ENCODE results near the gene NT5C3B. TPM values are rescaled to one million over a fixed set of nuclear protein-coding genes. Genes with fewer than 3 reads are reported as not detected.

NT5C3B gene
- total RNA-seq, 2 experiments from 2014 or later, result 0.16 to 12.1 TPM

DNA sequence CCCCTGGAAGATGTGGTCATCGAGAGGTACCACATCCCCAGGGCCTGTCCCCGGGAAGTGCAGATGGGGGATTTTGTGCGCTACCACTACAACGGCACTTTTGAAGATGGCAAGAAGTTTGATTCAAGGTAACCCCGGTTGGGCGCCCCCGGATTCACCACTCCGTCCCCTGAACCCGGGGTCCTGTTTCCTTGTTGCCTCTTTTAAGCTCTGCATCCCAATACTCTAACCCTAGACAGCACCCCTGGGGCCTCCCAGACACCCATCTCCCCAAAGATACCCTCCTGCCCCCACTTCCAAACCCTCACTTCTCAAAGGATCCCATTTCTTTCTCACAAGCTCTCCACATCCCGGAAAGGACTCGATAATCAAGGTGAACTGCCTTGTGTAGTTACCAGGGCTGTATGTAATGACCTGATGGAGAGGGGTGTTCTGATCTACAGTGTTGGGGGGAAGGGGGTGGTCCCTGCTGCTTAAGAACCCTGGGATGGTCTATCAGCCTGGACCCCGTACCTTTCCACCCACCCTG, 22.8 kb downstream of the NT5C3B start:
- no peaks in the 10 kb centered on the region for H4K20me1 ChIP-seq (ENCODE audit: insufficient read depth, low read length)
- no peak overlapping the region for H3K4me2 ChIP-seq (ENCODE audit: low read length)
- DNase-seq (ENCODE audit: low spot score), result no peak
- TF ChIP-seq EZH2phosphoT487 (IDR thresholded peaks at IDR 0.05; ENCODE audit: borderline replicate concordance, low read depth, low read length) (no peak), CTCF (conservative IDR thresholded peaks at IDR 0.05; ENCODE audit: low read length) (no peak)
- H3K9me2 ChIP-seq (ENCODE audit: insufficient read depth, low read length), result no peaks in the 10 kb centered on the region
- H3K27ac ChIP-seq (ENCODE audit: low read depth, low read length, poor library complexity, severe bottlenecking), result no peak overlapping the region
- no peaks in the 10 kb centered on the region for H3K79me2 ChIP-seq (ENCODE audit: insufficient read depth, low read depth, low read length)
- BruUV-seq (replicated peaks), result no TSS peak
- ChIA-PET POLR2A (no interaction called here), CTCF (ENCODE audit: unreplicated experiment) (no interaction called here)
- no peak overlapping the region for H2AFZ ChIP-seq (ENCODE audit: low read length)
- H3K4me1 ChIP-seq (ENCODE audit: insufficient read depth, low read length, poor library complexity, severe bottlenecking), result peaks cover 9% of the 10 kb centered on the region
- H3K9me3 ChIP-seq (ENCODE audit: low read length), result no peaks in the 10 kb centered on the region
- intact Hi-C loops (cut with micrococcal nuclease; ENCODE audit: unreplicated experiment), result no loop called here
- H3K36me3 ChIP-seq (ENCODE audit: insufficient read depth, low read length), result no peaks in the 10 kb centered on the region
- no peak overlapping the region for H3K4me3 ChIP-seq (ENCODE audit: low read depth, low read length, poor library complexity, severe bottlenecking)

DNA sequence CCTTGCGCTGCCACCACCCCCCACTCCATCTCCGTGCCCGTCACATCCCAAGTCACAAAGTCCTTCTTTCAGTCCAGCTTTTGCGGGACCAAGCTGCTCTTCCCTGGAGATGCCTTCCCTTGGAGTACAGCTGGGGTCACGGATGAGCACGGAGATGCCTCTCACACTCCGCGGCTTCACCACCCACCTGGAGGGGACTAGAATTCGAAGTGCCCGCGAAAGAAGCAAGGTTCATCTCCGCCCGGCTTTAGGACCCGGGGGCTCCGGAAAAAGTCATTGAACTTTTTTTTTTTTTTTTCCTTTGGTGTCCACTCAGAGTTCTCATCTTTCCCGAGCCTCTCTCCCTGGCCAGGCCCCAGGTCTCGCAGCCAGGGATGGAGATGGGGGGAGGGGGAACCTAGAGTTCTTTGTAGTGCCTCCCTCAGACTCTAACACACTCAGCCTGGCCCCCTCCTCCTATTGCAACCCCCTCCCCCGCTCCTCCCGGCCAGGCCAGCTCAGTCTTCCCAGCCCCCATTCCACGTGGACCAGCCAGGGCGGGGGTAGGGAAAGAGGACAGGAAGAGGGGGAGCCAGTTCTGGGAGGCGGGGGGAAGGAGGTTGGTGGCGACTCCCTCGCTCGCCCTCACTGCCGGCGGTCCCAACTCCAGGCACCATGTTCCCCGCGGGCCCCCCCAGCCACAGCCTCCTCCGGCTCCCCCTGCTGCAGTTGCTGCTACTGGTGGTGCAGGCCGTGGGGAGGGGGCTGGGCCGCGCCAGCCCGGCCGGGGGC, 23.5 kb downstream of the NT5C3B start, which contains the start of gene FKBP10:
Gene FKBP10, plus strand, starts transcription at position 624 of the 771 bp plus-strand sequence. Its CDS starts 31 bp downstream, at position 655.
- H3K27ac ChIP-seq (ENCODE audit: low read depth, low read length, poor library complexity, severe bottlenecking), result no peak within 1 kb of the TSS

More for the DNA sequence above, 23.5 kb downstream of the NT5C3B start, which contains the start of gene FKBP10:
- Histone ChIP-seq H3K4me2 (ENCODE audit: low read length) (peak within 1 kb of the TSS; percentile 75), H3K9me3 (ENCODE audit: low read length) (no peaks in the 10 kb centered on the region), H3K9me2 (ENCODE audit: insufficient read depth, low read length) (no peaks in the 10 kb centered on the region), H2AFZ (ENCODE audit: low read length) (peak within 1 kb of the TSS; percentile 56), H4K20me1 (ENCODE audit: insufficient read depth, low read length) (no peaks in the 10 kb centered on the region), H3K36me3 (ENCODE audit: insufficient read depth, low read length) (no peaks in the 10 kb centered on the region), H3K4me1 (ENCODE audit: insufficient read depth, low read length, poor library complexity, severe bottlenecking) (peaks cover 9% of the 10 kb centered on the region), H3K4me3 (ENCODE audit: low read depth, low read length, poor library complexity, severe bottlenecking) (peak within 1 kb of the TSS; percentile 65), H3K79me2 (ENCODE audit: insufficient read depth, low read depth, low read length) (no peaks in the 10 kb centered on the region)
- POLR2A ChIA-PET, result interaction anchor here (0.6 kb wide), 1 partner anchor 11 kb away, joined by 3 read pairs; no protein-coding TSS in a partner anchor
- CTCF ChIA-PET (ENCODE audit: unreplicated experiment), result no interaction called here
- DNase-seq (ENCODE audit: low spot score), result peak; percentile 45
- BruUV-seq (replicated peaks), result no TSS peak
- TF ChIP-seq CTCF (conservative IDR thresholded peaks at IDR 0.05; ENCODE audit: low read length) (no peak), EZH2phosphoT487 (IDR thresholded peaks at IDR 0.05; ENCODE audit: borderline replicate concordance, low read depth, low read length) (no peak)
- intact Hi-C loops (cut with micrococcal nuclease; ENCODE audit: unreplicated experiment), result no loop called here
